AG09319 (cell line): Measurements from ENCODE around the gene FAM20A.

Experiments
- DNase-seq: peaks from one replicate; pipeline ENCODE4 v3.0.0-alpha.2; 2010; ENCODE audit warnings: low read depth; ENCODE audit errors: extremely low read depth
- TF ChIP-seq, protein P1 (sequence below): IDR thresholded peaks from 2 replicates; pipeline ENCODE4 v1.5.1; 2011; ENCODE audit warnings: low read depth, mild to moderate bottlenecking, inconsistent platforms, low read length, moderate library complexity

The FAM20A gene

DNA sequence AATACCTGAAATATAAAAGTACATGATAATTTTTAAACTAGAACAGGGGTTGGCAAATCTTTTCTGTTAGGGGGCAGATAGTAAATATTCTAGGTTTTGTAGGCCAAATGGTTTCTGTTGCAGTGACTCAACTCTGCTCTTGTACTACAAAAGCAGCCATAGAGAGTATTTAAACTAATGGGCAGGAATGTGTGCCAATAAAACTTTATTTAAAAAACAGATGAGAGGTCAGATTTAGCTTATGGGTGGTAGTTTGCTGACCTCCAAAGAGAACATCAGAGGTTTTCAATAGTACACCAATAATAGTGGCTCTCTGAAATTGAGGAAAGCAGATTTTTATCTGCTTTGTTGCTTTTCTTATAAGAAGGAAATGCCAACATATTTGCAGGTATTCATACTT is 15.2 kb upstream of the FAM20A start:
- TF ChIP-seq, protein P1, sequence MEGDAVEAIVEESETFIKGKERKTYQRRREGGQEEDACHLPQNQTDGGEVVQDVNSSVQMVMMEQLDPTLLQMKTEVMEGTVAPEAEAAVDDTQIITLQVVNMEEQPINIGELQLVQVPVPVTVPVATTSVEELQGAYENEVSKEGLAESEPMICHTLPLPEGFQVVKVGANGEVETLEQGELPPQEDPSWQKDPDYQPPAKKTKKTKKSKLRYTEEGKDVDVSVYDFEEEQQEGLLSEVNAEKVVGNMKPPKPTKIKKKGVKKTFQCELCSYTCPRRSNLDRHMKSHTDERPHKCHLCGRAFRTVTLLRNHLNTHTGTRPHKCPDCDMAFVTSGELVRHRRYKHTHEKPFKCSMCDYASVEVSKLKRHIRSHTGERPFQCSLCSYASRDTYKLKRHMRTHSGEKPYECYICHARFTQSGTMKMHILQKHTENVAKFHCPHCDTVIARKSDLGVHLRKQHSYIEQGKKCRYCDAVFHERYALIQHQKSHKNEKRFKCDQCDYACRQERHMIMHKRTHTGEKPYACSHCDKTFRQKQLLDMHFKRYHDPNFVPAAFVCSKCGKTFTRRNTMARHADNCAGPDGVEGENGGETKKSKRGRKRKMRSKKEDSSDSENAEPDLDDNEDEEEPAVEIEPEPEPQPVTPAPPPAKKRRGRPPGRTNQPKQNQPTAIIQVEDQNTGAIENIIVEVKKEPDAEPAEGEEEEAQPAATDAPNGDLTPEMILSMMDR, result no peak
- no peak for DNase-seq

DNA sequence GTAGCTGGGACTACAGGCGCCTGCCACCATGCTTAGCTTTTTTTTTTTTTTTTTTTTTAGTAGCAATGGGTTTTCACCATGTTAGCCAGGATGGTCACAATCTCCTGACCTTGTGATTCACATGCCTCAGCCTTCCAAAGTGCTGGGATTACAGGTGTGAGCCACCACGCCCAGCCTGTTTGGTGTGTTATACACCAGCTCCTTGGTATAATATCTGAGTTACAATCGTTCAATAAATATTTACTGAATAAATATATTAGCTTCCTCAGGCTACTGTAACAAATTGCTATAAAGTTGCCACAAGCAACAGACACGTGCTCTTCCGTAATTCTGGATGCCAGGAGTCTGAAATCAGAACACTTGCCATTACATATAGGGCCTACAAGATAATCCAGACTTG is 13.6 kb upstream of the FAM20A start:
- no peak for DNase-seq
- TF ChIP-seq, protein P1, result no peak

DNA sequence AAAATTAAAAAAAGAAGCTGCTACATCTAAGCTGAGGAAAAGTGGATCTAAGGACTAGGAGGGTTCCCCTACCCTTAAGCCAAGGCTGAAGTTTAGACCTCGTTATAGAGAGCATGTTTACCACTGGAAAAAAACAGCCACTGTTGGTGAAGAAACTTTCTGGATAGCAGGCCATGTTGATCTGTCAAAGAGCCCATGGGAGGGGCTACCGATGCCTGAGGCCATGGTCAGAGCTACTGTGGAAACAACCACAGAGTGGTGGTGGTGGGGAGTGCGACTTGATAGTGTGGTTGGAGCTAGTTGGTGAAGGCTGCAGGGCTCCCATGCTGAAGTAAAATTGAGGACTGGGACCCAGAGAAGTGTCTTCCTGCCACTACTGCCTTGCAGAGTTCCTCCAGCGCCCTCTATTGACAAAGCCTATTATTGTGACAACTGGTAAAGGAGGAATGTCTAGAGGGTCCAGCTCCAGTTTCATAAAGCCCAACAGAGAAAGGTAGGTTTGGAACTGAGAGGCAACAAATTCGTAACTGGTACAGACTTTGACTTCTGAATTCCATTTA is 12.7 kb upstream of the FAM20A start:
- TF ChIP-seq, protein P1, result peak; percentile 74
- peak; percentile 20 for DNase-seq

DNA sequence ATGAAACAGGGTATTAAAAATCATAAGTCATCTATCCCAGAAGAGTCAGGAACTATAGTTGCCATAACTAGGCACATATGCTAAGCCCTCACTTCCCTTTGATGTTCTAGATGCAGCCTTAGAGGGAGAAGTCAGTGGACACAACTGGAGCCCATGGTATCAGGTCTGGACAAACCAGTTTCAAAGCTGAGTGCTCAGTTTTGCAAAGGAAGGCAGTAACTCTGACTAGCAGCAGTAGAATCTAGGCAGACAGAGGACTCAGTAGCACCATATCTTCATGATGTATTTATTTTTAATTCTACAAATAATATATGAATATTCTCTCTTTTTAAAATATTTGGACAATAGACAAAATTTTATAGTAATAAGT is 11.7 kb upstream of the FAM20A start:
- TF ChIP-seq, protein P1, result no peak
- DNase-seq, result no peak

DNA sequence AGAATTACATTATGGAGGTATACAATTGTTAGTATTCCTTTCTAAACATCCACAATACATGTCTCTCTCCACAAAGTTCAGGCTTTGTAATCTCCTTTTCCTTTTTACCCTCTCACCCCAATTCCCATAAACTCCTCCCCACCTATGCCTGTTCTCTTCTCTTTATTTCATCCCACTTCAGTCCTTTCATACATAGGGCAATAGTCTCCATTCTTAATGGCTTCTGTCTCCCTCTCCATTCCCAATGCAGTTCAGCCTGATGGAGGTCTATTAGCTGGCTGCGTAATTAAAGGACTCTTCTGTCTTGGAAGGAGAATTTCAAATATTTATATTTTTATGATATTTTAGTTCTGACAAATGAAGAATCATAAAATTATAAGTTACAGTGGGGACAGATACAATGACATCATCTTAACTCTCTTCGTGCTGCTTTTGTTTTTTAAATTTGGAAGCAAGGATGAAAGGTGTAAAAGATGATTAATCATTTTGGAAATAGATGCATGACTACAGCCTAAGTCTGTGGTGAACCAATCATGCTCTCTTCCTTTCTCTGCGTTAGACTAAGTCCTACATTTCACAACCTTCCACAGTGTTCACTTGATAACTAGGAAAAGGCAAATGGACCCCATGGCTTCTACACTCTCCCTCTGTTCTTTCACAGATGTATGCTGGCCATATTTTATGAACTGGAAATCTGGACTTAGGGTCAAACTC is 11.2 kb upstream of the FAM20A start:
- no peak for DNase-seq
- TF ChIP-seq, protein P1, result no peak

DNA sequence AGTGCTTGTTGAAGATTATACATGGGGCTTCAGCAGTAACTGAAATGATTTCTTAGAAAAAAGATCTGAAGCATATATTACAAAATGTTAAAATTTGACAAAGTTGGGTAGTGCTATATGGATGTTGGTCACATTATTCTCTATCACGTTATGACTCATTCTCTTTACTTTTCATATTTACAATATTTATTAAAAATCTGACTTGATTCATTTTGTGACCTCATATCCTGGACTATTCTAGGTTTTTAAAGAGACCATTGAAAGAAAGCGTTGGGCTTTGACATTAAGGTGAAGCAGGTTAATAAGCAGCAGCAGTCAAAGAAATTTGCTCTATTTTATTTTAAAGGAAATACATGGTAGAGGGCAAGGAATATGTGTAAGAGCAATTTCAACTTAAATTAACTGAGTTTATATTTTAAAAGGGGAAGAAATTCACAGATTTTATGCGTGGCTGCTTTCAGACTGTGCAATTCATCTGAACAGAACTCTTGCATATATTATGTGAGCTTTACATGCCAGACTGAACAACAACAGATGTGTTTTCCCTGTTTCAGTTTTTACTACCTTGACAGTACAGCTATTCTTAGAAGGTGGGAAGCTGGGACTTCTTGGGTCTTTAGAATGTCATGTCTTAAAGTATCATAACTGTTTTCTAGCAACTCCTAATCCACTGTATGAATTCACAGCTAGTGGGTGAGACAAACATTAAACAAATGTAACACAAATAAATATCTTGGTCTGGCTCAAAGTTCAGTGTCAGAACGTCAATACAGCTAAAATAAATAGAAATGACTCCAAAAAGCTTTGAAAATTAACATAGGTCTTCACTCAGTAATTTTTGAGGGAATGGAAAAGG is 10.4 kb upstream of the FAM20A start:
- no peak for DNase-seq
- TF ChIP-seq, protein P1, result no peak

DNA sequence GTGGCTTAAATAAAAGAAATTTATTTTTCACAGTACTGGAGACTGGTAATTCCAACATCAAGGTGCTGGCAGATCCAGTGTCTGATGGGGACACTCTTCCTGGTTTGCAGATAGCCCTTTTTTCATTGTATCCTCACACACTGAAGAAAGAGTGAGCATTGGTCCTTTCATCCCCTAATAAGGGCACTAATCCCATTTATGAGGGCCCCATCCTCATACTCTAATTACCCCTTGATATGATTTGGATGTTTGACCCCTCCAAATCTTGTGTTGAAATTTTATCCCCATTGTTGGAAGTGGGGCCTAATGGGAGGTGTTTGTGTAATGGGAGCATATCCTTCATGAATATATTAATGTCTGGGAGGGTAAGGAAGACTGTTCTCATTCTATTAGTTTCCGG is 9.4 kb upstream of the FAM20A start:
- TF ChIP-seq, protein P1, result no peak
- DNase-seq, result no peak
